22Rv1 (cell line): ENCODE data around the gene KCNJ5.

Experiments
- H3K27ac ChIP-seq: fragments of 450-650 bp; 2 replicates; pipeline ENCODE4 v1.5.1; 2017
- ZFX ChIP-seq: fragments of 450-650 bp; IDR thresholded peaks from 2 replicates; pipeline ENCODE4 v1.6.1; 2017; ENCODE audit warnings: antibody characterized with exemption, borderline replicate concordance
- TF ChIP-seq, protein P1 (sequence below): fragments of 450-650 bp; IDR thresholded peaks from 2 replicates; pipeline ENCODE4 v1.5.1; 2017; ENCODE audit warnings: mild to moderate bottlenecking

Gene KCNJ5

DNA sequence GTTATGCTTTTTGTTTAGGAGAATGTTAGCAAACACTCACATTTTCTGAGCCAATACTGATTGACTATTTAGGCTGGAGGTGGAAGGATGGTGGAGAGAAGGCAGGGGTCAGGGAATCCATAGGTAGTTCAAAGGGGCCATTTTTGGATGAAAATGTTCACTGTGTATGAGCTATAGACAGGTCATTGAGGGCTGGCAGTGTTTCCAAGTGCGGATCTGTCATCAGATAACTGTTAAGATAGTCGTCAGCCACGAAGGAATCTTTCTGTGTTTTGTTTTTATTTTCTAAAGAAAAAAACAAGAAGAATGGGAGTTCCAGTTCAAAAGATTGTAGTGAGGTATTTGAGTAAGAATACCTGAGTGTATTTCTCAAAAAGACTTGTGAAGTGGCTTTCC is 3.1 kb downstream of the KCNJ5 start:
- TF ChIP-seq, protein P1, sequence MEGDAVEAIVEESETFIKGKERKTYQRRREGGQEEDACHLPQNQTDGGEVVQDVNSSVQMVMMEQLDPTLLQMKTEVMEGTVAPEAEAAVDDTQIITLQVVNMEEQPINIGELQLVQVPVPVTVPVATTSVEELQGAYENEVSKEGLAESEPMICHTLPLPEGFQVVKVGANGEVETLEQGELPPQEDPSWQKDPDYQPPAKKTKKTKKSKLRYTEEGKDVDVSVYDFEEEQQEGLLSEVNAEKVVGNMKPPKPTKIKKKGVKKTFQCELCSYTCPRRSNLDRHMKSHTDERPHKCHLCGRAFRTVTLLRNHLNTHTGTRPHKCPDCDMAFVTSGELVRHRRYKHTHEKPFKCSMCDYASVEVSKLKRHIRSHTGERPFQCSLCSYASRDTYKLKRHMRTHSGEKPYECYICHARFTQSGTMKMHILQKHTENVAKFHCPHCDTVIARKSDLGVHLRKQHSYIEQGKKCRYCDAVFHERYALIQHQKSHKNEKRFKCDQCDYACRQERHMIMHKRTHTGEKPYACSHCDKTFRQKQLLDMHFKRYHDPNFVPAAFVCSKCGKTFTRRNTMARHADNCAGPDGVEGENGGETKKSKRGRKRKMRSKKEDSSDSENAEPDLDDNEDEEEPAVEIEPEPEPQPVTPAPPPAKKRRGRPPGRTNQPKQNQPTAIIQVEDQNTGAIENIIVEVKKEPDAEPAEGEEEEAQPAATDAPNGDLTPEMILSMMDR = no peak
- TF ChIP-seq ZFX = no peak
- no peak overlapping the region for H3K27ac ChIP-seq

DNA sequence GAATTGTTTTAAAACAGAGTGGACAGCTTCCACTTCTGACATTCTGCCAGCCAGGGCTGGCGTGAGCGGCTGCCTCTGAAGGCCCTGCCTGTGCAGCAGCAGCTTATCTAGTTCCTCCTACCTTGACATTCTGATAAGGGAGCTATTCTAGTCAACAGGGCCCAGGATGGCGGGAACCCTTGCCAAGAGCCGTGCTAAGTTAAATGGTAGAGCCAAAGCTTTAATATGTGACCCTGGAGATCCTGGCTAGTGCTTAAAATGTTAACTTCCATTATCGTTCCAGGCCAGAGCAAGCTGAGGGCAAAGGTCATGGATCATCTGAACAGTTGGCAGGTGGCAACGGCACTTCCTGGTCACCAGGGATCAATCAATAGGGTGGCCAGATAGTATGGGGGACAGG is 3.5 kb downstream of the KCNJ5 start:
- no peak for TF ChIP-seq ZFX
- TF ChIP-seq, protein P1 = no peak
- no peak overlapping the region for H3K27ac ChIP-seq

DNA sequence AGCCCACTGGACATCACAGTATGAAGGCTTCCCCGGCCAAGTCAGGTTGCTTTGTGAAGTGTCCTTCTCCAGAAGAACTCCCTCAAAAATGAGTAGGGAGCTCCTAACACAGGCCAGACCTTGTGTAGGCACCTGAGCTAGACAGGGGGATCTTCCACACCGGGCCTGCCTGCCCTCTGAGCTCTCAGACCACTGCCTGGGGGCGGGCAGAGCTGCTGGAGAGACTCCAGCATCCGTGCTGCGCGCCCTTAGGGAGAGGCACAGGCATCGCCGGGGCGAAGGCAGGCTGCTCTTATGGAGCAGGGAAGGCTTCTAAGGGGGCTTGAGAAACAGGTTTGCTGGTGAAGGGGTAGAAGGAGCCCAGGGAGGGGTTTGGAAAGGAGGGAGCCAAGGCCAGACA is 4.4 kb downstream of the KCNJ5 start:
- no peak for TF ChIP-seq ZFX
- TF ChIP-seq, protein P1 = no peak
- no peak overlapping the region for H3K27ac ChIP-seq

DNA sequence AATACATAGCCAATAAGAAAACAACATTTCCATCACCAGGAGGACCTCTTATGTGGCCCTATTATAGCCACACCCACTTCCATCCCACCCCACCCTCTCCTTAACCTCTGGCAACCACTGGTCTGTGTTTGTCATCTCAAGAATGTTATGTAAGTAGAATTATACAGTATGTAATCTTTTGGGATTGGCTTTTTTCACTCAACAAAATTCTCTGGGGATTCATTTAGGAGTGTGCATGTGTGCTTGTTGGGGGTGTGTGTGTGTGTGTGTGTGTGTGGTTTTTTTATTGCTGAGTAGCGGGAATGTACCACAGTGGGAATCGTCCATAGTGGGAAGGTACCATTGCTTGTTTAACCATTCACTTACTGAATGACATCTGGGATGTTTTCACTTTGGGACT is 5.2 kb downstream of the KCNJ5 start:
- H3K27ac ChIP-seq = no peak overlapping the region
- TF ChIP-seq, protein P1 = no peak
- TF ChIP-seq ZFX = no peak

DNA sequence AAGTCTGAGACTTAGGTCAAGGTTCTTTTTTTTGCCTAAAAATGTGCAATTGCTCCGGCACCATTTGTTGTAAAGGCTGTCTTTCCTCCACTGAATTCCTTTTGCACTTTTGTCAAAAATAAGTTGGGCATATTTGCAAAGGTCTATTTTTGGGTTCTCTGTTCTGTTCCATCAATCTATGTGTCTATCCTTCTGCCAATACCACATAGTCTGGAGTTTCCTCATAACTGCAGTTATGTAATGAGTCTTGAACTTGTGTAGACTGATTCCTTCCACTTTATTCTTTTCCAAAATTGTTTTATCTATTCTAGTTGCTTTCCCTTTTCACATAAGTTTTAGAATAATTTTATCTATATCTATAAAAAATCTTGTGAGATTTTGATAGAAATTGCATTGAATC is 6.7 kb downstream of the KCNJ5 start:
- no peak for TF ChIP-seq ZFX
- TF ChIP-seq, protein P1 = no peak
- no peak overlapping the region for H3K27ac ChIP-seq

DNA sequence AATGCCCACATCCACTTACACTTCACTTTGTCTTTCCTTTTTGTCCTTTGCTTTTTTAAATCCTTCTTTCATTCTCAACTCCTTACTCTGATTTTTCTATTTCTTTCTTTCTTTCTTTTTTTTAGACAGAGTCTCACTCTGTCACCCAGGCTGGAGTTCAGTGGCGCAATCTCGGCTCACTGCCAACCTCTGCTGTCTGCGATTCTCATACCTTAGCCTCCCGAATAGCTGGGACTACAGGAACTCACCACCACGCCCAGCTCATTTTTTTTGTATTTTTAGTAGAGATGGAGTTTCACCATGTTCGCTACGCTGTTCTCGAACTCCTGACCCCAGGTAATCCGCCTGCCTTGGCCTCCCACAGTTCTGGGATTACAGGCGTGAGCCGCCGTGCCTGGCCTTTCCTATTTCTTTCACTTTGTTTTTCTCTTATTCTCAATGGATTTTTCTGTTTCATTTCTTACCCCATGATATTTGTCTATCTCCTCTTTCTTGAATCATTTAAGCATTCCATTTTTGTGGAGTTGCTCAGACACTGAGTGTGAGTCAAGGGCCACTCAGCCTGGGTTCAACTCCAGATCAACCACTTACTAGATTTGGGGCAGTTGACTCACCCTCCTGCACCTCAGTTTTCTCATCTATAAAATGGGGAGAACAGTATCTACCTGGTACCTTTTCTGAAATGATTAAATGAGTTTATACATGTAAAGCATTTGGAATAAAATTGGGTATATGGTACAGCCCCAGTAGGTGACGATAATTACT is 7.6 kb downstream of the KCNJ5 start:
- H3K27ac ChIP-seq = no peak overlapping the region
- TF ChIP-seq, protein P1 = no peak
- no peak for TF ChIP-seq ZFX

DNA sequence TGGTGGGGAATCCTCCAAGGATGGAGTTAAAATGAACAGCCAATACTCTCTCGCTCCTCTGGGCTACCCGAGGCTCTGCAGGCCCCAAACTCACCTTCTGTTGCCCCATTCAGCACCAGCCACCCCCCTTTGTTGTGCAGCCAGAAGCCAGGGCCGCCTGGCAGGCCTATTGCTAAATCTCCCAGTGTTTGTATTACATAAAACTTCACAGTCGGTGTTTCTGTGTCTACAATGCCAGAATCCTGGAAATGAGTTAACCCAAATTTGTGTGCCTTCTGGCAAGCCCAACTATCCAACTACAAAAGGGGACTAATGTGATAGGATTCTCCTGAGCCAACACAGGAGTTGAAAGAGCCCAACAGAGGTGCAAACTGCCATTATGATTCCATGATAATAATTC is 9.3 kb downstream of the KCNJ5 start:
- H3K27ac ChIP-seq = no peak overlapping the region
- TF ChIP-seq ZFX = no peak
- TF ChIP-seq, protein P1 = no peak
